ENCODE results near the gene IL17A. TPM values are rescaled to one million over a fixed set of nuclear protein-coding genes. Genes with fewer than 3 reads are reported as not detected.

IL17A gene
- total and polyA plus RNA-seq, 2 donors (not counting 3 experiments of a cell fraction or from before 2014, with no cell fraction given): not detected

GRCh38 chr6:52189974-52190373 lies 3.8 kb downstream of the IL17A start:
- Histone ChIP-seq H3K27ac (ENCODE audit: insufficient read depth, low read depth, low read length) (no peak overlapping the region), H3K4me2 (ENCODE audit: insufficient read depth, low read length) (no peak overlapping the region), H3K79me2 (ENCODE audit: control insufficient read depth, insufficient read depth, low read length) (no peaks in the 10 kb centered on the region), H3K27me3 (ENCODE audit: control insufficient read depth in 2 of 2, insufficient read depth in 2 of 2, low read length in 2 of 2) (no peaks in the 10 kb centered on the region), H3K9me3 (replicated peaks; ENCODE audit: control insufficient read depth, insufficient read depth, low read length) (no peaks in the 10 kb centered on the region), H3K4me1 (ENCODE audit: control insufficient read depth, extremely low read depth, insufficient read depth, low read length) (no peaks in the 10 kb centered on the region), H3K9ac (replicated peaks; ENCODE audit: extremely low read depth, insufficient read depth, low read length) (no peak overlapping the region), H2AFZ (ENCODE audit: low read depth, low read length) (no peak overlapping the region), H4K20me1 (replicated peaks; ENCODE audit: control insufficient read depth, extremely low read depth, insufficient read depth, low read length) (no peaks in the 10 kb centered on the region), H3K36me3 (ENCODE audit: control insufficient read depth in 2 of 2, extremely low read depth in 1 of 2, insufficient read depth in 2 of 2, low read length in 2 of 2) (no peaks in the 10 kb centered on the region), H3K9me1 (replicated peaks; ENCODE audit: control insufficient read depth, extremely low read depth, insufficient read depth, low read length) (no peaks in the 10 kb centered on the region), H3K4me3 (replicated peaks in 1 of 3; ENCODE audit: insufficient read depth in 1 of 3, low read depth in 1 of 3, low read length in 3 of 3) (no peak overlapping the region)
- intact Hi-C loops (cut with micrococcal nuclease) (loop anchor here (10.0 kb wide), 1 partner anchor 55 kb away; no protein-coding TSS in a partner anchor), dilution Hi-C loops (cut with MboI; ENCODE audit: extremely low pct_ligation_motif_present, low sequenced_read_pairs) (no loop called here)
- TF ChIP-seq JUN (IDR thresholded peaks at IDR 0.05; ENCODE audit: borderline replicate concordance, insufficient read depth, insufficient read length, low read depth) (no peak), EZH2 (IDR thresholded peaks at IDR 0.05; ENCODE audit: borderline replicate concordance, low read depth, low read length, severe bottlenecking) (no peak), FOS (IDR thresholded peaks at IDR 0.05; ENCODE audit: borderline replicate concordance, insufficient read depth, low read length) (no peak)
- CTCF ChIA-PET: no interaction called here
- DNase-seq (ENCODE audit: low read depth, low spot score) (no peak), FAIRE-seq (no peak)
- POLR2A ChIA-PET: no interaction called here
- BruUV-seq (replicated peaks): no TSS peak

- BruUV-seq (replicated peaks): no TSS peak
- dilution Hi-C loops (cut with MboI; ENCODE audit: extremely low pct_ligation_motif_present, low sequenced_read_pairs) (no loop called here), intact Hi-C loops (cut with micrococcal nuclease) (loop anchor here (10.0 kb wide), 1 partner anchor 56 kb away; no protein-coding TSS in a partner anchor)
- Histone ChIP-seq H2AFZ (ENCODE audit: low read depth, low read length) (no peak overlapping the region), H3K9ac (replicated peaks; ENCODE audit: extremely low read depth, insufficient read depth, low read length) (no peak overlapping the region), H3K4me2 (ENCODE audit: insufficient read depth, low read length) (no peak overlapping the region), H3K36me3 (ENCODE audit: control insufficient read depth in 2 of 2, extremely low read depth in 1 of 2, insufficient read depth in 2 of 2, low read length in 2 of 2) (no peaks in the 10 kb centered on the region), H3K79me2 (ENCODE audit: control insufficient read depth, insufficient read depth, low read length) (no peaks in the 10 kb centered on the region), H3K9me1 (replicated peaks; ENCODE audit: control insufficient read depth, extremely low read depth, insufficient read depth, low read length) (no peaks in the 10 kb centered on the region), H3K4me3 (replicated peaks in 1 of 3; ENCODE audit: insufficient read depth in 1 of 3, low read depth in 1 of 3, low read length in 3 of 3) (no peak overlapping the region), H3K9me3 (replicated peaks; ENCODE audit: control insufficient read depth, insufficient read depth, low read length) (no peaks in the 10 kb centered on the region), H3K27ac (ENCODE audit: insufficient read depth, low read depth, low read length) (no peak overlapping the region), H3K4me1 (ENCODE audit: control insufficient read depth, extremely low read depth, insufficient read depth, low read length) (no peaks in the 10 kb centered on the region), H3K27me3 (ENCODE audit: control insufficient read depth in 2 of 2, insufficient read depth in 2 of 2, low read length in 2 of 2) (no peaks in the 10 kb centered on the region), H4K20me1 (replicated peaks; ENCODE audit: control insufficient read depth, extremely low read depth, insufficient read depth, low read length) (no peaks in the 10 kb centered on the region)
- DNase-seq (ENCODE audit: low read depth, low spot score) (no peak), FAIRE-seq (no peak)
- CTCF ChIA-PET: no interaction called here
- TF ChIP-seq JUN (IDR thresholded peaks at IDR 0.05; ENCODE audit: borderline replicate concordance, insufficient read depth, insufficient read length, low read depth) (no peak), POLR2A (IDR thresholded peaks at IDR 0.05; ENCODE audit: low read depth, low read length) (no peak), EZH2 (IDR thresholded peaks at IDR 0.05; ENCODE audit: borderline replicate concordance, low read depth, low read length, severe bottlenecking) (no peak), FOS (IDR thresholded peaks at IDR 0.05; ENCODE audit: borderline replicate concordance, insufficient read depth, low read length) (no peak), POLR2AphosphoS5 (IDR thresholded peaks at IDR 0.05; ENCODE audit: insufficient read depth, low read depth, low read length) (no peak), MAX (IDR thresholded peaks at IDR 0.05; ENCODE audit: insufficient read depth, insufficient read length) (no peak), GATA2 (IDR thresholded peaks at IDR 0.05; ENCODE audit: insufficient read depth, insufficient read length, low read depth, low read length) (no peak), CTCF (IDR thresholded peaks at IDR 0.05; ENCODE audit: extremely low read depth in 1 of 2, insufficient read depth in 1 of 2, low read depth in 1 of 2, low read length in 2 of 2) (no peak), MYC (IDR thresholded peaks at IDR 0.05; ENCODE audit: low read depth, low read length) (no peak)
- POLR2A ChIA-PET: no interaction called here
Observed at GRCh38 chr6:52190409-52190808, 4.2 kb downstream of the IL17A start.

Data from endothelial cell of umbilical vein (primary cell).